GM18868 (cell line): Measurements from ENCODE around the gene MAGEA3.
"Not testable (repeated sequence)": the region's sequence is repeated elsewhere in the genome, so short reads cannot be mapped to it uniquely, and the experiment has no call there.

ENCODE experiments used
- ATAC-seq: cut with Tn5 transposase; IDR thresholded peaks from one replicate; pipeline ENCODE4 v1.9.1; 2021; ENCODE audit warnings: mild to moderate bottlenecking, moderate library complexity; ENCODE audit not compliant: unreplicated experiment

Gene MAGEA3

GRCh38 chrX:152735860-152736511 lies 37.4 kb downstream of the MAGEA3 start:
- ATAC-seq, result no peak

GRCh38 chrX:152736528-152736927 lies 37.9 kb downstream of the MAGEA3 start:
- not testable (repeated sequence) for ATAC-seq

GRCh38 chrX:152738560-152738959 lies 40.0 kb downstream of the MAGEA3 start:
- no peak for ATAC-seq
